Purkinje cell (primary cell): Measurements from ENCODE around the gene XPO4. TPM values are rescaled to one million over a fixed set of nuclear protein-coding genes. Genes with fewer than 3 reads are reported as not detected.

Source experiments
- polyA plus RNA-seq: library from polyadenylated mRNA; unstranded; fragments of >200 nt; fragmentation: Nextera tagmentation; gene quantifications from 2 replicates; pipeline ENCODE4 v1.2.1, GENCODE V29; 2014

The XPO4 gene
- 8.9 and 11.1 TPM in 2 replicates for polyA plus RNA-seq

DNA sequence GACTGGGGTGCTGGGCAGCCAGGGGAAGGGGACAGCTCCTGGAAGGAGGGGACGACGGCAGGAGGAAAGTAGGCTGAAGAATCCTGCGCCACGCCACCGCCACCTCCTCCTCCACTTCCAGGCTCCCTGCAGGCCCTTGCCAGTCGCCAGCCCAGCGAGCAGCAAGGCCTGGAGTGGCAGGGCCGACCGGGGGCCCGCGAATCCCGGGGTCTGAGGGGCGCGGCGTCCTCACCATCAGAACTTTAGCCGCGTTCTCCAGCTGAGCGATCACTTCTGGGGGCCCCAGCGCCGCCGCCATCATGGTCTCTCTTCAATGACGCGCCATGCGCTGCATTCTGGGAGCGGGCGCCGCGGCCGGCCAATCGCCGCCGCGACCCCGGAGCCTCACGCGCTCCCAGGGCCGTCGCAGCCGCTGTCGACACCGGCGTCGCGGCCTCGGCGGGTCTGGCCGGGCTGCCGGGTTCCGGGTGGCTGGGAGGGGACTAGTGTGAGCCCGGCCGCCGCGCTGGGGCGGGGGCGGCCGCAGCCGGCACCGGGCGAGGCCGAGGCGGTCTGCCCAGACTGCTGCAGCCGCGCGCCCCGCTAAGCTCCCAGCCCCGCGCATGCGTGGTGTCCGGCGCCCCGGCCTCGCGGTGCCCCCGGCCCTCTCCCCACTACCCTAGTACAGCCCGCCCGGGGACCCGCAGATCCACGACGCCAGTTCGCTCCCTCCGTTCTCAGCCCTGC is at the start of gene XPO4:
XPO4 (minus strand) TSS at position 309 of the 726 bp plus-strand sequence; CDS start at position 301, 8 bp downstream.

GRCh38 chr13:20773194-20774080 is 129.1 kb downstream of the XPO4 start, which contains the start of gene EEF1AKMT1:
Gene EEF1AKMT1, minus strand, starts transcription at chr13:20773961. Its CDS starts 16,363 bp downstream, at chr13:20757598.

Other genes with a start within 250 kb of the XPO4 start
- gene IL17D, start 199.0 kb downstream of the XPO4 start, polyA plus RNA-seq, result 28.4 and 32.8 TPM in 2 replicates
- 88.6 and 93.4 TPM in 2 replicates for gene EEF1AKMT1, start 128.8 kb downstream of the XPO4 start, polyA plus RNA-seq
- gene LATS2, start 158.8 kb upstream of the XPO4 start, polyA plus RNA-seq, result 4.1 and 4.7 TPM in 2 replicates
- 967 and 1,225 TPM in 2 replicates for gene SAP18, start 237.4 kb upstream of the XPO4 start, polyA plus RNA-seq